ENCODE measurements around the gene ELK3. TPM values are rescaled to one million over a fixed set of nuclear protein-coding genes. Genes with fewer than 3 reads are reported as not detected.

Gene ELK3
- total RNA-seq, 1 donor from 2014 or later = 4.8 TPM

DNA sequence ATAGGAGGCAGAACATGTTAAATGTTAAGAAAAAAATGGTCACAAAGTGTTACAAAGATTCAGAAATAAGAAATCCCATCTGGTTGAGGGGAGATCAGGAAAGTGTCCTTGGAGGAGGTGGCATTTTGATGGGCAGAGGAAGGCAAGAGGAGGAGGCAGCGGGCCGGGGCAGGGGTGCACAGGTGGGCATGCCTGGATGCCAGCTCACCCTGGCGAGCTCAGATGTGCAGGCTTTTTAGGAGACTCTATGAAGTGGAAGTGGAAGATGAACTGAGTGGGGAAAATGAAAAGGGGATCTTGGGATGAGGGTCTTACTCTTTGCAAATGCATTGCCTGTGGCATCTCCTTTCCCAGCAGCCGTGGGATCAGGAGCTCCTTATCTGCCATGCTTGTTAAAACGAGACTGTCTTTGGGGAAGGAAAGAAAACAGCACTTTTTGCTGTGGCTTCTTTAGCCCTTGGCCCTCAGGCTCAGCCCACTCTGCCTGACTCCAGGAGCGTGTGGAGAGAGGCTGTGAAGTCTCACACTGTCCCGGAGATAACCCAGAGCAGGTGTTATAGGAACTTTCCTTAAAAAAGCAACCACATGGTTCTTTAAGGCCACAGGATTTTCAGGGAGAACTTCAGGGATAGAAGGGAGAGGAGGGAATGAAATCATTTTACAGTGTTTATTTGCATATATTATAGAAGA lies 62.6 kb downstream of the ELK3 start:
- no peak overlapping the region for H3K27ac Mint-ChIP-seq
- Histone ChIP-seq H4K20me1 (ENCODE audit: low read depth) (no peaks in the 10 kb centered on the region), H3F3A (ENCODE audit: low read depth) (peaks cover 40% of the 10 kb centered on the region), H3K9ac (no peak overlapping the region), H3K9me3 (ENCODE audit: low read depth) (no peaks in the 10 kb centered on the region), H3K4me3 (no peak overlapping the region), H2AFZ (replicated peaks) (no peak overlapping the region), H3K79me2 (ENCODE audit: low read depth) (no peaks in the 10 kb centered on the region), H3K4me1 (peaks cover 26% of the 10 kb centered on the region), H3K27me3 (no peaks in the 10 kb centered on the region), H3K36me3 (no peaks in the 10 kb centered on the region), H3K4me2 (no peak overlapping the region), H3K27ac (no peak overlapping the region)
- no peak for TF ChIP-seq EZH2phosphoT487 (IDR thresholded peaks at IDR 0.05)
- TF ChIP-seq, protein P1, sequence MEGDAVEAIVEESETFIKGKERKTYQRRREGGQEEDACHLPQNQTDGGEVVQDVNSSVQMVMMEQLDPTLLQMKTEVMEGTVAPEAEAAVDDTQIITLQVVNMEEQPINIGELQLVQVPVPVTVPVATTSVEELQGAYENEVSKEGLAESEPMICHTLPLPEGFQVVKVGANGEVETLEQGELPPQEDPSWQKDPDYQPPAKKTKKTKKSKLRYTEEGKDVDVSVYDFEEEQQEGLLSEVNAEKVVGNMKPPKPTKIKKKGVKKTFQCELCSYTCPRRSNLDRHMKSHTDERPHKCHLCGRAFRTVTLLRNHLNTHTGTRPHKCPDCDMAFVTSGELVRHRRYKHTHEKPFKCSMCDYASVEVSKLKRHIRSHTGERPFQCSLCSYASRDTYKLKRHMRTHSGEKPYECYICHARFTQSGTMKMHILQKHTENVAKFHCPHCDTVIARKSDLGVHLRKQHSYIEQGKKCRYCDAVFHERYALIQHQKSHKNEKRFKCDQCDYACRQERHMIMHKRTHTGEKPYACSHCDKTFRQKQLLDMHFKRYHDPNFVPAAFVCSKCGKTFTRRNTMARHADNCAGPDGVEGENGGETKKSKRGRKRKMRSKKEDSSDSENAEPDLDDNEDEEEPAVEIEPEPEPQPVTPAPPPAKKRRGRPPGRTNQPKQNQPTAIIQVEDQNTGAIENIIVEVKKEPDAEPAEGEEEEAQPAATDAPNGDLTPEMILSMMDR (IDR thresholded peaks at IDR 0.05) = no peak
- no peak for TF ChIP-seq EZH2 (IDR thresholded peaks at IDR 0.05)
- no peak overlapping the region for H3K4me3 Mint-ChIP-seq
- DNase-seq (ENCODE audit: low spot score) = no peak
- H3K27me3 Mint-ChIP-seq (ENCODE audit: insufficient read depth, low read depth) = peaks cover 5% of the 10 kb centered on the region
- H3K9me3 Mint-ChIP-seq = no peaks in the 10 kb centered on the region
- peaks cover 13% of the 10 kb centered on the region for H3K4me1 Mint-ChIP-seq
- H3K36me3 Mint-ChIP-seq = peaks cover 34% of the 10 kb centered on the region

DNA sequence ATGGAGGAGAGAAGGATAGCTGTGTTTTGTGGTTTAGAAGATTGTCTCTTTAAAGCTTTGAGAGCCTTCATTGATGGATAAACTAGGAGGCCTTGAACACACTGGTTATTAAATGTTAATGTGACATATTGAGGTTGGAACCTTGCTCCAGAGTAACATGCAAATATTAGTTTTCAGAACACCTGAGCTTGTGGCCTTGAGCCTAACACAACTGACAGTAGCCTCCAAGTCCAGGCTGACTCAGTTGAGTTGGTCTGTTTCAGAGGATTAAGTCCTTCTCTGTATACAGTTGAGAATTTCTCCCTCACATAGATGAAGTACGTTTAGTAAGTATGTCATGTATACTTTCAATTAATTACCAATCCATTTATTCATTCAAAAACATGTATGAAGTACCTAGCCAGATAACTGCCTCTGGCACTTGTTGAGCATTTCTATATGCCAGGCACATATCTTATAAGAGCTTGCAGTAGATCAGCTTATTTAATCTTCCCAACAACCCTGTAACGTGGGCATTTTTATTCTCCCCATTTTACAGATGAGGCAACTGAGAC lies 63.5 kb downstream of the ELK3 start:
- H3K27ac Mint-ChIP-seq = no peak overlapping the region
- Histone ChIP-seq H3K4me3 (no peak overlapping the region), H3K27me3 (no peaks in the 10 kb centered on the region), H4K20me1 (ENCODE audit: low read depth) (no peaks in the 10 kb centered on the region), H2AFZ (replicated peaks) (no peak overlapping the region), H3F3A (ENCODE audit: low read depth) (peaks cover 40% of the 10 kb centered on the region), H3K4me2 (no peak overlapping the region), H3K9ac (no peak overlapping the region), H3K27ac (no peak overlapping the region), H3K36me3 (no peaks in the 10 kb centered on the region), H3K9me3 (ENCODE audit: low read depth) (no peaks in the 10 kb centered on the region), H3K79me2 (ENCODE audit: low read depth) (no peaks in the 10 kb centered on the region), H3K4me1 (peaks cover 26% of the 10 kb centered on the region)
- no peak overlapping the region for H3K4me3 Mint-ChIP-seq
- H3K27me3 Mint-ChIP-seq (ENCODE audit: insufficient read depth, low read depth) = peaks cover 5% of the 10 kb centered on the region
- peaks cover 13% of the 10 kb centered on the region for H3K4me1 Mint-ChIP-seq
- H3K9me3 Mint-ChIP-seq = no peaks in the 10 kb centered on the region
- peaks cover 26% of the 10 kb centered on the region for H3K36me3 Mint-ChIP-seq
- TF ChIP-seq, protein P1 (IDR thresholded peaks at IDR 0.05) = no peak
- TF ChIP-seq EZH2 (IDR thresholded peaks at IDR 0.05) (no peak), EZH2phosphoT487 (IDR thresholded peaks at IDR 0.05) (no peak)
- no peak for DNase-seq (ENCODE audit: low spot score)

DNA sequence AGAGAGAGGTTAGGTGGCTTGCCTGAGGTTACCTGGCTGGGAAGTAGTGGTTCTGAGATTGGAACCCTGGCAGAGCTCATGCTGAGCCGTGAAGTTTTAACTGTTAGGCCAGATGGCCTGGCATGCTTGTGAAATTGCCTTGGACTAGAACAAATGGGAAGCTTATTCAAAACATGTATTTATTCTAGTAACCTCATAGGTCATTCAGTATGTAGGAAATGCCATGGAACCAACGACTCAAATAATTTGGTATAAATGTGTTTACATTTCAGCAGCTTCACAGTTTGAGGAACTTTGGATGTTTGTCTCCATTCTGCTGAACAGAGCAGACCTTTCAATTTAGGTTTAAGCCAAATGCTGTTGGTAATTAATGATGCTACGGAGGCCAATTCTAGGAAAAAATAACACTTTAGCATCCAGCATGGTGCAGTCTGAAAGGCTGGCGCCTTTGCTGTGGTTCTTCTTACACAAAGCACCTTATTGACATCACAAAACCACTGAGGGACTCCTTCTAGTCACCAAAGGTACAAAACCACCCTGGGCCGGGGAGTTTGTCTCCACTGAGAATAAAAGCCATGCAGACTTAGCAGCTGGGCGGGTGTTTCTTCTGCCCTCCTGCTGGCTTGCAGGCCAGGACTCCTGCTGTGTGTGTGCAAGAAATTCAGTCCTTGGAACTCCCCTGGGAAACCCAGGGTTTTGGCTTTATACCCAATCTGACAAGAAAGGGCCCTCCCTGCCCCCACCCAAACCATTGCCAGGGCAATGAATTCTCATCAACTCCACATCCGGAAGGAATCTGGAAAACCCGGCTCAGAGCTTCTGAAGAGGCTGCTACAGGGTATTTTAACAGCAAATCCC lies 64.2 kb downstream of the ELK3 start:
- peak; percentile 66 for DNase-seq (ENCODE audit: low spot score)
- peak overlapping the region; percentile 21 for H3K27ac Mint-ChIP-seq
- H3K4me1 ChIP-seq = peaks cover 26% of the 10 kb centered on the region
- peak overlapping the region; percentile 92 for H3K27ac ChIP-seq
- no peaks in the 10 kb centered on the region for H3K9me3 Mint-ChIP-seq
- no peaks in the 10 kb centered on the region for H3K27me3 ChIP-seq
- no peaks in the 10 kb centered on the region for H3K9me3 ChIP-seq (ENCODE audit: low read depth)
- H2AFZ ChIP-seq (replicated peaks) = no peak overlapping the region
- H3F3A ChIP-seq (ENCODE audit: low read depth) = peaks cover 40% of the 10 kb centered on the region
- H3K4me2 ChIP-seq = peak overlapping the region; percentile 53
- H3K36me3 Mint-ChIP-seq = peaks cover 28% of the 10 kb centered on the region
- no peaks in the 10 kb centered on the region for H3K79me2 ChIP-seq (ENCODE audit: low read depth)
- H3K4me3 Mint-ChIP-seq = no peak overlapping the region
- TF ChIP-seq EZH2 (IDR thresholded peaks at IDR 0.05) = no peak
- TF ChIP-seq, protein P1 (IDR thresholded peaks at IDR 0.05) = no peak
- no peak for TF ChIP-seq EZH2phosphoT487 (IDR thresholded peaks at IDR 0.05)
- H3K36me3 ChIP-seq = no peaks in the 10 kb centered on the region
- no peaks in the 10 kb centered on the region for H4K20me1 ChIP-seq (ENCODE audit: low read depth)
- H3K4me1 Mint-ChIP-seq = peaks cover 13% of the 10 kb centered on the region
- no peak overlapping the region for H3K9ac ChIP-seq
- H3K27me3 Mint-ChIP-seq (ENCODE audit: insufficient read depth, low read depth) = peaks cover 5% of the 10 kb centered on the region
- no peak overlapping the region for H3K4me3 ChIP-seq
